Amniotic epithelial cell (primary cell): Measurements from ENCODE around the gene GCFC2.
"Not testable (repeated sequence)": the region's sequence is repeated elsewhere in the genome, so short reads cannot be mapped to it uniquely, and the experiment has no call there.

Experiments
- DNase-seq: peaks from one replicate; pipeline ENCODE4 v3.0.0-alpha.2; 2010; ENCODE audit warnings: low read depth

The GCFC2 gene

DNA sequence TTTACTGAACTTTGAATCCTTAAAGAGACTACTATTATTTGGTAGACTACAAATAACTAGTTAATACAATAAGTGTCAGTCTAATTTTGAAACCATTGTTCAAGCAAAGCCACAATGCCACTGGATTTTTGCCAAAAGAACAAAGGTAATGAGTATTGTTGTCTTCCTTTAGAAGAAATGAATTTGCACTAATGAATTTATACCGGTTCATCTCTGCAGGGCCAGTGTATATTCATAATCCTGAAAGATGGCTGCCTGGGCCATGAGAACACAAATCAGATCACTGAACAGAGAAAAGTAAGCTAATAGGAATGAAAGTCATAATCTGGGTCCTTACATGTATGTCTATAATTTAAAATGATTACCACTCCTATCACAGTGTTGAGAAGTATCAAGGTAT is 31.2 kb downstream of the GCFC2 start:
- no peak for DNase-seq

- no peak for DNase-seq
Measured at GRCh38 chr2:75676464-75676863, 34.3 kb downstream of the GCFC2 start.

DNA sequence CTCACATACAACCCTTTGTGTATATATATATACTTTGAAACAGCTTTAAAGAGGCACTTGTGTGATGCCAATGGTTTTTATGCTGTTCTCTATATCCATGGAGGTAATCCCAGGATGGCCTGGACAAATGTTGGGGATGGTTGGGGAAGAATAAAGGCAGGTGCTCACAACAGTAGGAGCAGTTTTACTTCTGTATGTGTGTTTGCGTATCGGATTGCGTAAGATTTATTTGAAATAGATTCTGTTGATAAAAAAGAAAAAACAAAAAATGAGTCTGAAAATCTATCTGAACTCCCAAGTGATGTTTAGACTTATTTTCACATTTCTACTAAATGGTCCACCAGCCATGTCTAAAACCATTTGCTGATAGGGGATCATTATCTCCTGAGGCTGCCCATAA is 34.8 kb downstream of the GCFC2 start:
- no peak for DNase-seq

GRCh38 chr2:75675423-75675822 is 35.3 kb downstream of the GCFC2 start:
- not testable (repeated sequence) for DNase-seq

DNA sequence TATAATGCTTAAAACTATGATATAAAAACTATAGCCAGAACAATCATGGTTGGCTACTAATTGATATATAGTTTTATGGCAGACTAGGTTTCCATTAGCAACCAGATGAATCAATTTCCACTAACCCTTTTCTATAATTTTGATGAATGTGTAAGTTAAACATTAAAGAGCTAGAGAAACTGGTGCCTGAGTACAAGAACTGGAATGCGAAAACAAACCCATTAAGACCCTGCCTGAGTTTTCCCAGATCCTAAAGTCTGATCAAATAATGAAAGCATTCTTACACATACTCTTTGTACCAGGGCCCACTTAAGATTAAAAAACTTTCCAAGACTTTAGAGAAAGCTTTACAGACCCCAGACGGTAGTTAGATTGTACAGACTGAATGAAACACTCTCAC is 42.8 kb downstream of the GCFC2 start:
- peak; percentile 17 for DNase-seq

GRCh38 chr2:75666911-75667310 is 43.8 kb downstream of the GCFC2 start:
- peak; percentile 86 for DNase-seq

GRCh38 chr2:75657798-75658197 is 52.9 kb downstream of the GCFC2 start:
- DNase-seq = no peak

DNA sequence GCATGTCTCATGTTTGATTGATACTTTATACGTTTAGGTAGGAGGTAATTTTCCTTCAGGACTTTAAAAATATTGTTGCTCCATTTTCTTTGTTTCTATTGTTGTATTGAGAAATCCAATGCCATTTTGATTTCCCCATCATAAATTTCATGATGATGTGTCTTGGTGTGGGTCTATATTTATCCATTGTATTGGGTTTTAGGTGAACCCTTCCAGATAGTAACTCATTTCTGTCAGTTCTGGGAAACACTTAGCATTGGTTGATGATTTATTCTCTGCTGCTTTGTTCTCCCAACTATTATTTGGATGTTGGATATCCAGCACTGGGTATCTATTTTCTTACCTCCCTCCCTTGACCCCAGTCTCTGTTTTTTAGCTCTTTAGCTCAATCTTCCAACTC is 54.2 kb downstream of the GCFC2 start:
- no peak for DNase-seq

- DNase-seq = peak; percentile 23
Measured at GRCh38 chr2:75655861-75656260, 54.9 kb downstream of the GCFC2 start.

DNA sequence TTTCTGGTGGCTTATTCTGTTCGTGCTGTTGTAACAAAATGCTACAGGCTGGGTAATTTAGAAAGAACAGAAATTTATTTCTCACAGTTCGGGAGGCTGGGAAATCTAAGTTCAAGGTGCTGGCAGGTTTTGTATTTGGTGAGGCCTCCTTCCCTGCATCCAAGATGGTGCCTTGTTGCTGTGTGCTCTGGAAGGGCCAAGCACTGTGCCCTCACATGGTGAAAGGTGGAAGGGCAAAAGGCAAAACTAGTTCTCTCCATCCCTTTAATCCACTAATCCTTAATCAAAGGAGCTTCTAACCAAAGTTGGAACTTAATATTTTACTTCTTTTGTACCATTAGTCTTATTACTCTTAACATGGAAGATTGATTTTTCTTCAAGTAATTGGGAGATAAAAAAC is 56.7 kb downstream of the GCFC2 start:
- no peak for DNase-seq

DNA sequence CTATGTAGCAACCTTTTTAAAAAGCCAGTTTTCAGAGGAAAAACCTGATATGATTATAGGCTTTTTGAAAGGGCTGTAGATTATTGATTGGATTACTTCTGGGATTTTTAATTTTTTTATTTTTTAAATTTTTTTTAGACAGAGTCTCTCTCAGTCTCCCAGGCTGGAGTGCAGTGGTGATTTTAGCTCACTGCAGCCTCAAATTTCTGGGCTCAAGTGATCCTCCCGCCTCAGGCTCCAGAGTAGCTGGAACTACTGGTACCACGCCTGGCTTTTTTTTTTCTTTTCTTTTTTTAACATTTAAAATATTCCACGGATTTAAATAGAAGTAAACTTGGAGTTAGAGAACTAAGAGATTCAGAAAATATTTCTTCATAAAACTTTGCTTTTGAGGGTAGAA is 62.9 kb downstream of the GCFC2 start:
- no peak for DNase-seq

DNA sequence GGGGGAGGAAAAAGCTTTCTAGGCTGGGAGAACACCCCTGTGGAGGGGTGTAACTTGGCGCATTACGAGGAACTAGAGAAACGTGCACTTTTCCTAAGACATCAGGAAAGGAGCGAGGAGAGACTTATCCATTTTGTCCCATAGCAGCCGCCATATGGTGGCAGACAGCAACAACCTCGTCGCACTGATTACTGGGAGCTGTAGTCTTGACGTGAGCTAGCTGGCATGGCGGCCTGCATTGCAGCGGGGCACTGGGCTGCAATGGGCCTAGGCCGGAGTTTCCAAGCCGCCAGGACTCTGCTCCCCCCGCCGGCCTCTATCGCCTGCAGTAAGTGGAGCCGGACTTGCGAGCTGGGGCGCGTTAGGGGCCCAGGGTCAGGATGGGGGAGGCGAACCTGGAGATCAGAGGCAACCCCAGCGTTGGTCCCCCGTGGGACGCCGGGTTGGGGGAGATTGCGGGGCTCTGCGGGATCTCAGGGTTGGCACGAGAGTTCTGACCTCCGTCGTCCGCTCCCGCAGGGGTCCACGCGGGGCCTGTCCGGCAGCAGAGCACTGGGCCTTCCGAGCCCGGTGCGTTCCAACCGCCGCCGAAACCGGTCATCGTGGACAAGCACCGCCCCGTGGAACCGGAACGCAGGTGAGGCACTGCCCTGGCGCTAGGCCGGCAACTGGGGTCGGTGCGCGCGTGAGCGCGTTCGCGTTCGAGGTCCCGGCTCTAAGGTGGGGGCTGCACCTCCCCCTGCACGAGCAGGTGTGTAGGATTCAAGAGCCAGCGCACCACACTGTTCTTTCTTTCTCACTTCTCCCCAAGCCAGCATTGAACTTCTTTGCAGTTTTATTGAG is 63.9 kb downstream of the GCFC2 start, which contains the start of gene MRPL19:
MRPL19 (plus strand) TSS at position 201 of the 843 bp plus-strand sequence; CDS start at position 226, 25 bp downstream.
- DNase-seq = peak; percentile 92

DNA sequence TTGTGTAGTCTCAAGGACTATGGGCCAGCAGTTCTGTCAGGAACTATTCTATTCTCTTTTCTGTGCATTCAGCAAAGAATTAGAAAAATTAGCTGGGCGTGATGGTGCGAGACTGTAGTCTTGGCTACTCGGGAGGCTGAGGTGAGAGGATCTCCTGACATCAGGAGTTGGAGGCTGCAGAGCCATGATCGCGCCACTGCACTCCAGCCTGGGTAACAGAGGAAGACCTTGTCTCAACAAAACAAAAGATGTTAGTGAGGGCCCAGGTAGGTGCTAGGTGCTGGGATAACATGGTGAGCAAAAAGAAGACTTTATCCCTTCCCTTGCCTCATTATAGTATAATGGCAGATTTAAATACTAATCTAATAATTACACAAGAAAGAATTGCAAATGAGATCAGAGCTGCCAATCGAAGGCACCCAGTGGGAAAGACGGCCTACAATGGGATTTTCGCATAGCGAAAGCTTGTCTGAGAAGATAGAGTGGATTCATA is 64.6 kb downstream of the GCFC2 start:
- DNase-seq = no peak

- no peak for DNase-seq
Measured at GRCh38 chr2:75645643-75646042, 65.1 kb downstream of the GCFC2 start.

DNA sequence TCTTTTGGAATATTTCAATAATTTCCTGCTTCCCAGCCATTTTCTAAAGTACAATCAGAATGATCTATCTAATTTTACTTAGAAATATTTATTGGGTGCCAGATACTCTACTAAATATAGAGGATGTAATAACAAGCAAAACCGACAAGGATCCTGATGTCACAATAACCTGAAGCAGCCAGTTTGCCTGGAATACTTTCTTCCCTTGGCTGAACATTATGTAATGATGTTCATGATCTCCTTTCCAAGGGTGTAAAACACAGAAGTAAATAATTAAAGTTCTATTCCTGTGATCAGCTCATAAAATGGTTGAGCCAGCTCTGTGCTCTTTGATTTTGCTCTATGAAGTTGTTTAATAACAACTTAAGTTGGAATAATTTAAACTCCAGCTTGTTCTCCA is 66.7 kb downstream of the GCFC2 start:
- DNase-seq = no peak

GRCh38 chr2:75641587-75641986 is 69.1 kb downstream of the GCFC2 start:
- peak; percentile 20 for DNase-seq

GRCh38 chr2:75640621-75641121 is 70.0 kb downstream of the GCFC2 start:
- peak; percentile 53 for DNase-seq

DNA sequence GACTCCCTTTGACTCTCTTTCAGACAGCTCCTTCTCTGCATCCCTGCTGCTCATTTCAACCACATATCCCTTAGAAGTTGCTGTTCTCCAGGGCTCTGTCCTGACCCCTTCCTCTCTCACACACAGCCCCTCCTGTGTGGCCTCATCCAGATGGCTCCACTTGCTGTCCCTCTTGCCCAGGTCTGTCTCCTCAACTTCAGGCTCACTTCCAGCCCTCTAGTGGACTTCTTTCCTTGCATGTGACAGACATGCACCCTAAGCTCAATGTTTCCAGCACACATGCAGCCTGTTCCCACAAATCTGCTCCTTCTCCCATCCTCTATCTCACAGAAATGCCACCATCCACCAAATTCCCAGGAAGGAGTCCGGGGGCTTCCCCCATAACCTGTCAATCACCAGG is 73.1 kb downstream of the GCFC2 start:
- no peak for DNase-seq

DNA sequence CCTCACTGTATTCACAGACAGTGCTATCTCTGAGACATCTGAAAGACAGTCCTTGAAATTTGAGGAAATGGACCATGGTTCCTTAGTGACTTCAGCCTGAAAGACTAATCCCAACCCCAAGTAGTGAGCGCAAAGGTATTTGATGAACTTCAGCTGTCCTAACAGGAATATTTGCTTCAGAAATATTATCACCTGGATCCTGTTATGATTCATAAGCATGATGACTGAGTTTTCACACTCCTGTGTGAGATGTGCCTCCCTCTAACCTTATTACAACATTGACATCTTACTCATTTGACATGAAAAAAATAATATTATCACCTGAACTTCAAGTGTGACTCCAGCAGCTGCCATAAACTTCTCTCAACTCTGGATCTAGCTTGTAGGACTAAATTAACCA is 75.8 kb downstream of the GCFC2 start:
- no peak for DNase-seq

DNA sequence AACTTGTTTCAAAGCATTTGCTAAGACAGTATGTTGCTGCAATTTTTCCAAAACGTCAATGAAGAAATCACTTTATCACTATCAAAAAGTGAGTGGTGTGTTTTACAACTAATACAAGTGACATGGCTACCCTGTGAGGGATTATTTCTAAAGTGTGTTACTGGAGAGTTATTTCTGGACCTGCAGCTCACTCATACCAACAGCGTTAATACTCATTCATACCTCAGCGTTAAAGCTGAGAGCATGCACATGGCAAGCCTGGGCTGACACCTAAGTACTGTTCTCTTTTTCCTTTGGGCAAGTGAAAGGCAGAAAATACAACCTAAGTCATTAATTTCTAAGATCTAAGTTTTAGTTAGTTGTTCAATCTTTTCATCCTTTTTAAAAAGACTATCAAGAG is 77.1 kb downstream of the GCFC2 start:
- DNase-seq = no peak

DNA sequence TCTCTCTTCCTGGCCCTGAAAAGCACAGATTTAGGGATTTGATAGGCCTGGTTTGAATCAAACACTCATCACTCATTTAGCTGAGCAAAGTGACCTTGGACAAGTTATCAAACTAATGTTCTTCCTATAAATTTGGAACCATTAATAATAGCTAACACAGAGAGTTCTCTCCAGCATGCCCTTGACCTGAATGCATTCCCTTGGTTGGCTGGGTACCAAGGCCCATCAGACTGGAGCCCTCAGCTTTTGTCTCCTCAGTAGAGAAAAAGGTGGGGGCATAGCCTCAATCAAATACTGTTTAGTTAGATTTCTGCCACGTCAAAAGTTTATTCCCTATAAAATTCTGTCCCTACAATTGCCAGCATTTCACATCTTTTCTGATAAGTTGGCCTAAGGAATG is 77.9 kb downstream of the GCFC2 start:
- no peak for DNase-seq

DNA sequence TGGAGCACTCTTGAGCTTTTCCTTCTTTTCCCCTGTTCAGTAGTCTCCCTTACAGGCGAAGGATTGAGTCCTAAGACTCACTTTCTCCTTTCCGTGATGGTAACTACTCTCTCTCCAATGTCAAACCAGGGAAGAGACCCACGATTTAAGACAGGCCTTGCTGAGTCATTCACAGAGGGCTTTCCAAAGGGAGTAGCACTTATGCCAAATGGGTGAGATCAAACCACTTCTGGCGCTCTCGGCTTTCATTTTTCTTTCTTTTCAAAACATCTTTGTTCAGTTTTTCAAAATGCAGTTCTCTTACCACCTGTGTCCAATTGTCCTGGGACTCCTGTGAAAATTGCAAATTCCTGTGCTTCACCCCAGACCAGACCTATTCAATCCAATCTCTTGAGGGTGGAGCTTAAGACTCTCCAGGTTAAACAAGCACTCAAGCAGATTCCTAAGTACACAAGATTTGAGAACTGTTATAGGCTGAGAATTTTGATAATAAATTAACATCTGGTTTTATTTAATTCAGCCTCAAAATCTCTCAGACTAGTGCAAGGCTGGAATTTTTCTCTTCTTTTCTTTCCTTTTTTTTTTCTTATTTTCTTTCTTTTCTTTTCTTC is 78.5 kb downstream of the GCFC2 start:
- DNase-seq = peak; percentile 6

DNA sequence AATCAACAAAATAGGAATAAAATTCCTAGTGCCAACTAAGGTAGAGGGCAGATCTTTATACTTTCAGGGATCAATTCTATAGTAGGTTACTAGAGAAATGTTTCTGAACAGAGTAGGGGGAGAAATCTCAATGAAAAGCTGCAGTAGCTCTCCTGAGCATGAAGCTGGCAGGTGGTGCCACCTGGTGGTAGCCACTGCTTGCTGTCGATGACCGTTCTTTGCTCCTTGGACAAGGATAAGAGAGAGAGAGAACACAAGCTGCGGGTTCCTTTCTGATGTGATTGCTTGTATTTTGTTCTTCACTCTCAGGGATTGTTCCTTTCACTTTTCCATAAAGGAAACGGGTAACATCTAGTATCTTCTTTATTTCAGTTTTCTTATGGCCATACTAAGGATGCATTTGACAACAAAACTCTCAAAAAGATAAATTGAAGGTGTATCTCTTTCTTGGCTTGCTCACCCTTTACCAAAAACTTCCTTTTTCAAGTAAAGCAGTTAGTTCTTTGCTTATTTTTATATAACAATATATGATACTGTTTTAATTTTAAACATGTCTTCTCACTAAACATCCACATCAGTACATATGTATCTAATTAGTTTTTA is 82.7 kb downstream of the GCFC2 start:
- peak; percentile 62 for DNase-seq
